SU-DHL-6 (cell line): ENCODE data around the gene GNB1L.

Experiments used
- CTCF ChIP-seq: fragments of 200-600 bp; sonication (generic); IDR thresholded peaks from one replicate; pipeline ENCODE4 v1.5.1; 2017; ENCODE audit warnings: antibody characterized with exemption, mild to moderate bottlenecking, low read length, moderate library complexity; ENCODE audit not compliant: insufficient read depth, poor library complexity, severe bottlenecking
- EZH2phosphoT487 ChIP-seq: fragments of 200-600 bp; sonication (generic), shearing (Covaris generic); conservative IDR thresholded peaks from 2 replicates; pipeline ENCODE4 v1.6.1; 2018; ENCODE audit warnings: mild to moderate bottlenecking, antibody characterized with exemption, low read length, moderate library complexity, mixed read lengths

GRCh38 chr22:19798891-19799293 is 55.8 kb downstream of the GNB1L start:
- no peak for TF ChIP-seq CTCF
- no peak for TF ChIP-seq EZH2phosphoT487
